ENCODE results near the gene LY9.

- TF ChIP-seq, protein P1, sequence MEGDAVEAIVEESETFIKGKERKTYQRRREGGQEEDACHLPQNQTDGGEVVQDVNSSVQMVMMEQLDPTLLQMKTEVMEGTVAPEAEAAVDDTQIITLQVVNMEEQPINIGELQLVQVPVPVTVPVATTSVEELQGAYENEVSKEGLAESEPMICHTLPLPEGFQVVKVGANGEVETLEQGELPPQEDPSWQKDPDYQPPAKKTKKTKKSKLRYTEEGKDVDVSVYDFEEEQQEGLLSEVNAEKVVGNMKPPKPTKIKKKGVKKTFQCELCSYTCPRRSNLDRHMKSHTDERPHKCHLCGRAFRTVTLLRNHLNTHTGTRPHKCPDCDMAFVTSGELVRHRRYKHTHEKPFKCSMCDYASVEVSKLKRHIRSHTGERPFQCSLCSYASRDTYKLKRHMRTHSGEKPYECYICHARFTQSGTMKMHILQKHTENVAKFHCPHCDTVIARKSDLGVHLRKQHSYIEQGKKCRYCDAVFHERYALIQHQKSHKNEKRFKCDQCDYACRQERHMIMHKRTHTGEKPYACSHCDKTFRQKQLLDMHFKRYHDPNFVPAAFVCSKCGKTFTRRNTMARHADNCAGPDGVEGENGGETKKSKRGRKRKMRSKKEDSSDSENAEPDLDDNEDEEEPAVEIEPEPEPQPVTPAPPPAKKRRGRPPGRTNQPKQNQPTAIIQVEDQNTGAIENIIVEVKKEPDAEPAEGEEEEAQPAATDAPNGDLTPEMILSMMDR (IDR thresholded peaks at IDR 0.05 in 8 of 11, conservative IDR thresholded peaks at IDR 0.05 in 3 of 11), result no peak
- TF ChIP-seq POLR2A (IDR thresholded peaks at IDR 0.05) (no peak), POLR2AphosphoS5 (IDR thresholded peaks at IDR 0.05) (no peak)
Measured at GRCh38 chr1:160855181-160855981, 59.4 kb downstream of the LY9 start.

Data from spleen (tissue), 7 donors.